ENCODE measurements around the gene RBM3. TPM values are rescaled to one million over a fixed set of nuclear protein-coding genes. Genes with fewer than 3 reads are reported as not detected.
A peak's percentile ranks its signal among the peaks of the same experiment; 100 is the strongest.

The RBM3 gene
- total RNA-seq, 1 donor, result 463 TPM

- no peak for DNase-seq (ENCODE audit: low read depth)
These were observed 42.3 kb downstream of the RBM3 start for GRCh38 chrX:48616576-48616975.

GRCh38 chrX:48617542-48618340 lies 43.5 kb downstream of the RBM3 start:
- H3K4me3 ChIP-seq (ENCODE audit: low read depth, low read length), result no peak overlapping the region
- peak; percentile 26 for DNase-seq (ENCODE audit: low read depth)

More at GRCh38 chrX:48616576-48616975, 42.3 kb downstream of the RBM3 start:
- H3K4me3 ChIP-seq (ENCODE audit: low read depth, low read length), result no peak overlapping the region
- no peak for TF ChIP-seq CTCF (IDR thresholded peaks at IDR 0.05; ENCODE audit: insufficient read depth, low read length)

GRCh38 chrX:48626401-48627298 lies 52.4 kb downstream of the RBM3 start:
- no peak for DNase-seq (ENCODE audit: low read depth)
- TF ChIP-seq CTCF (IDR thresholded peaks at IDR 0.05; ENCODE audit: insufficient read depth, low read length), result no peak

More at GRCh38 chrX:48617542-48618340, 43.5 kb downstream of the RBM3 start:
- TF ChIP-seq CTCF (IDR thresholded peaks at IDR 0.05; ENCODE audit: insufficient read depth, low read length), result no peak

More at GRCh38 chrX:48626401-48627298, 52.4 kb downstream of the RBM3 start:
- H3K4me3 ChIP-seq (ENCODE audit: low read depth, low read length), result no peak overlapping the region

Small RNA genes lying within 50 kb of the gene (small RNA-seq; reads per million reads assigned to genes)
- gene MRPL32P1, result not detected

Other genes starting within 250 kb of the RBM3 start
- gene SSX3, start 217.8 kb upstream of the RBM3 start, total RNA-seq (ENCODE audit: low replicate concordance), result not detected in 2 replicates
- not detected in 2 replicates for gene SSX4, start 190.9 kb upstream of the RBM3 start, total RNA-seq (ENCODE audit: low replicate concordance)
- not detected in 2 replicates for gene SSX4B, start 162.5 kb upstream of the RBM3 start, total RNA-seq (ENCODE audit: low replicate concordance)
- gene SLC38A5, start 104.2 kb upstream of the RBM3 start, total RNA-seq (ENCODE audit: low replicate concordance), result 10.2 and 97.0 TPM in 2 replicates
- gene FTSJ1, start 98.3 kb upstream of the RBM3 start, total RNA-seq (ENCODE audit: low replicate concordance), result 22.7 and 55.0 TPM in 2 replicates
- gene PORCN, start 65.5 kb upstream of the RBM3 start, total RNA-seq (ENCODE audit: low replicate concordance), result 9.1 and 10.1 TPM in 2 replicates
- 30.7 and 49.2 TPM in 2 replicates for gene EBP, start 52.7 kb upstream of the RBM3 start, total RNA-seq (ENCODE audit: low replicate concordance)
- 8.0 and 10.1 TPM in 2 replicates for gene TBC1D25, start 34.8 kb upstream of the RBM3 start, total RNA-seq (ENCODE audit: low replicate concordance)
- gene WDR13, start 23.0 kb downstream of the RBM3 start, total RNA-seq (ENCODE audit: low replicate concordance), result 41.2 and 72.7 TPM in 2 replicates
- gene WAS, start 109.3 kb downstream of the RBM3 start, total RNA-seq (ENCODE audit: low replicate concordance), result 0.09 TPM in 1 of 2 replicates, not detected in the other
- 5.1 and 8.5 TPM in 2 replicates for gene SUV39H1, start 122.2 kb downstream of the RBM3 start, total RNA-seq (ENCODE audit: low replicate concordance)
- gene GLOD5, start 187.3 kb downstream of the RBM3 start, total RNA-seq (ENCODE audit: low replicate concordance), result not detected in 2 replicates
- not detected in 2 replicates for gene GATA1, start 212.1 kb downstream of the RBM3 start, total RNA-seq (ENCODE audit: low replicate concordance)
- 17.3 and 33.7 TPM in 2 replicates for gene HDAC6, start 227.6 kb downstream of the RBM3 start, total RNA-seq (ENCODE audit: low replicate concordance)